Osteocyte (in vitro differentiated cells): Measurements from ENCODE around the gene SLC22A5. TPM values are rescaled to one million over a fixed set of nuclear protein-coding genes. Genes with fewer than 3 reads are reported as not detected.

Experiments
- DNase-seq: peaks from one replicate; pipeline ENCODE4 v3.0.0; 2021; ENCODE audit warnings: mixed read lengths; ENCODE audit not compliant: unreplicated experiment; ENCODE audit errors: extremely low spot score
- H3K27ac Mint-ChIP-seq: one replicate; pipeline ENCODE4 v1.8.0; 2021; ENCODE audit warnings: mild to moderate bottlenecking, mixed read lengths; ENCODE audit not compliant: unreplicated experiment
- H3K27me3 Mint-ChIP-seq: one replicate; pipeline ENCODE4 v1.8.0; 2021; ENCODE audit warnings: mixed read lengths; ENCODE audit not compliant: unreplicated experiment
- H3K36me3 Mint-ChIP-seq: one replicate; pipeline ENCODE4 v1.8.0; 2021; ENCODE audit warnings: mixed read lengths; ENCODE audit not compliant: unreplicated experiment
- H3K4me1 Mint-ChIP-seq: one replicate; pipeline ENCODE4 v1.8.0; 2021; ENCODE audit warnings: mixed read lengths; ENCODE audit not compliant: unreplicated experiment
- H3K4me3 Mint-ChIP-seq: one replicate; pipeline ENCODE4 v1.8.0; 2021; ENCODE audit warnings: mild to moderate bottlenecking, moderate library complexity, mixed read lengths; ENCODE audit not compliant: unreplicated experiment
- H3K9me3 Mint-ChIP-seq: one replicate; pipeline ENCODE4 v1.8.0; 2021; ENCODE audit warnings: mixed read lengths; ENCODE audit not compliant: unreplicated experiment
- CTCF ChIP-seq: fragments of 200-600 bp; sonication (generic); IDR thresholded peaks from 2 replicates; pipeline ENCODE4 v1.5.0; 2021; ENCODE audit warnings: antibody characterized with exemption, mild to moderate bottlenecking, moderate library complexity
- total RNA-seq: library from RNA; stranded (reverse); gene quantifications from 2 replicates; pipeline ENCODE4 v1.2.1, GENCODE V29; 2021

SLC22A5 gene
- total RNA-seq, 1 donor from 2014 or later, result 6.7 TPM

- Mint-ChIP-seq H3K27ac (no peak overlapping the region), H3K4me3 (no peak overlapping the region), H3K27me3 (no peaks in the 10 kb centered on the region), H3K4me1 (peaks cover 21% of the 10 kb centered on the region), H3K9me3 (no peaks in the 10 kb centered on the region), H3K36me3 (no peaks in the 10 kb centered on the region)
- no peak for DNase-seq
- no peak for TF ChIP-seq CTCF
Measured at GRCh38 chr5:132325691-132326090, 43.8 kb upstream of the SLC22A5 start.

GRCh38 chr5:132327252-132327955, 42.1 kb upstream of the SLC22A5 start:
- DNase-seq, result no peak
- no peak for TF ChIP-seq CTCF
- H3K9me3 Mint-ChIP-seq, result no peaks in the 10 kb centered on the region
- no peaks in the 10 kb centered on the region for H3K36me3 Mint-ChIP-seq
- no peak overlapping the region for H3K4me3 Mint-ChIP-seq
- H3K4me1 Mint-ChIP-seq, result peaks cover 15% of the 10 kb centered on the region
- H3K27ac Mint-ChIP-seq, result peak overlapping the region; percentile 75
- H3K27me3 Mint-ChIP-seq, result no peaks in the 10 kb centered on the region

GRCh38 chr5:132334812-132335211, 34.7 kb upstream of the SLC22A5 start:
- Mint-ChIP-seq H3K27me3 (no peaks in the 10 kb centered on the region), H3K4me1 (no peaks in the 10 kb centered on the region), H3K27ac (no peak overlapping the region), H3K4me3 (no peak overlapping the region), H3K36me3 (no peaks in the 10 kb centered on the region), H3K9me3 (no peaks in the 10 kb centered on the region)
- TF ChIP-seq CTCF, result no peak
- DNase-seq, result no peak

- Mint-ChIP-seq H3K4me1 (no peaks in the 10 kb centered on the region), H3K27me3 (no peaks in the 10 kb centered on the region), H3K36me3 (peaks cover under 1% of the 10 kb centered on the region), H3K4me3 (no peak overlapping the region), H3K27ac (no peak overlapping the region), H3K9me3 (no peaks in the 10 kb centered on the region)
- no peak for TF ChIP-seq CTCF
- DNase-seq, result no peak
Measured at GRCh38 chr5:132335402-132335801, 34.1 kb upstream of the SLC22A5 start.

GRCh38 chr5:132339502-132339901, 30.0 kb upstream of the SLC22A5 start:
- Mint-ChIP-seq H3K9me3 (no peaks in the 10 kb centered on the region), H3K27ac (no peak overlapping the region), H3K27me3 (no peaks in the 10 kb centered on the region), H3K4me1 (no peaks in the 10 kb centered on the region), H3K36me3 (peaks cover 4% of the 10 kb centered on the region), H3K4me3 (no peak overlapping the region)
- TF ChIP-seq CTCF, result no peak
- DNase-seq, result no peak
